ENCODE data around the gene SMAP2. TPM values are rescaled to one million over a fixed set of nuclear protein-coding genes. Genes with fewer than 3 reads are reported as not detected.
A peak's percentile ranks its signal among the peaks of the same experiment; 100 is the strongest.

Gene SMAP2
- total RNA-seq, 1 donor from 2014 or later = 220 TPM

DNA sequence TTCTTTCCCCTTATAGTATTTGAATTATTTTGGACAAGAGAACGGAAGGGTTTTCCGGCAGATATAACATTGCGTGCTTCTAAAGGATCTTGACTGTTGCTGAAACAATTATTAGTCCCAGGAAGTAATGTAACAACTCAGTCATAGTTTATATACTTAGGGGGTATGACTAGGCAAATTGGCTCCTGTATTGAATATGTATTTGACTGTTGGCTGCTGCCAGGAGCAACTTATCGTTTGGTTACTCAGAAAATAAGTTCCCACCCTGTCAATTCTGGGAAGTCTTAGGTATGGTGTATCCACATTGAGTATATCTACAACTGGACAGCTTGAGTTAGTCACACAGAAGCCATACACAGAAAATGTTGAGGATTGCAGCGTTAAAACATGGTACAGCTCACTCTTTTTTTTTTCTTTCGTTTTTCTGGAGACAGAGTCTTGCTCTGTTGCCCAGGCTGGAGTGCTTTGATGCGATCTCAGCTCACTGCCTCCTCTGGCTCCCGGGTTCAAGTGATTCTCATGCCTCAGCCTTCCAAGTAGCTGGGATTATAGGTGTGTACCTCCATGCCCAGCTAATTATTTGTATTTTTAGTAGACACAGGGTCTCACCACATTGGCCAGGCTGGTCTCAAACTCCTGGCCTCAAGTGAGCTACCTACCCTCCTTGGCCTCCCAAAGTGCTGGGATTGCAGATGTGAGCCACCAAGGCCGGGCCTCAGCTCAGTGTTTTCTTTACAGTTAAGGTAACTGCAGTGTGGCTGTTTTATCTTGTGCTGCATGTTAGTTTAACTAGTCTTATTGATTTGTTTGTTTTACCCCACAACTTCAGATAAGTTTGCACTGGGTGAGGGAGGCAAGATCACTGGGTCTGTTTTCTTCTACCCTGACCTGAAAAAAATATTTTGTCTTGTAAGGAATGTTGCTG is 10.2 kb downstream of the SMAP2 start:
- POLR2A ChIA-PET = interaction anchor here (0.7 to 17.6 kb wide), 13 partner anchors 5 to 343 kb away, joined by 3 to 625 read pairs (median 28); partner anchors contain the start of genes CAP1, COL9A2, RLF and SMAP2
- DNase-seq (no peak), ATAC-seq (ENCODE audit: low read depth) (no peak)
- H3K27me3 Mint-ChIP-seq = no peaks in the 10 kb centered on the region
- H3K27ac Mint-ChIP-seq = peak overlapping the region; percentile 96
- CTCF ChIA-PET = interaction anchor here (0.6 to 5.3 kb wide), 6 partner anchors 21 to 68 kb away, joined by 3 to 39 read pairs (median 6); no protein-coding TSS in a partner anchor
- peaks cover 95% of the 10 kb centered on the region for H3K4me1 Mint-ChIP-seq
- TF ChIP-seq, protein P1, sequence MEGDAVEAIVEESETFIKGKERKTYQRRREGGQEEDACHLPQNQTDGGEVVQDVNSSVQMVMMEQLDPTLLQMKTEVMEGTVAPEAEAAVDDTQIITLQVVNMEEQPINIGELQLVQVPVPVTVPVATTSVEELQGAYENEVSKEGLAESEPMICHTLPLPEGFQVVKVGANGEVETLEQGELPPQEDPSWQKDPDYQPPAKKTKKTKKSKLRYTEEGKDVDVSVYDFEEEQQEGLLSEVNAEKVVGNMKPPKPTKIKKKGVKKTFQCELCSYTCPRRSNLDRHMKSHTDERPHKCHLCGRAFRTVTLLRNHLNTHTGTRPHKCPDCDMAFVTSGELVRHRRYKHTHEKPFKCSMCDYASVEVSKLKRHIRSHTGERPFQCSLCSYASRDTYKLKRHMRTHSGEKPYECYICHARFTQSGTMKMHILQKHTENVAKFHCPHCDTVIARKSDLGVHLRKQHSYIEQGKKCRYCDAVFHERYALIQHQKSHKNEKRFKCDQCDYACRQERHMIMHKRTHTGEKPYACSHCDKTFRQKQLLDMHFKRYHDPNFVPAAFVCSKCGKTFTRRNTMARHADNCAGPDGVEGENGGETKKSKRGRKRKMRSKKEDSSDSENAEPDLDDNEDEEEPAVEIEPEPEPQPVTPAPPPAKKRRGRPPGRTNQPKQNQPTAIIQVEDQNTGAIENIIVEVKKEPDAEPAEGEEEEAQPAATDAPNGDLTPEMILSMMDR (IDR thresholded peaks at IDR 0.05) = no peak
- H3K9me3 Mint-ChIP-seq = no peaks in the 10 kb centered on the region
- peaks cover 57% of the 10 kb centered on the region for H3K36me3 Mint-ChIP-seq (ENCODE audit: low read depth)
- H3K4me3 Mint-ChIP-seq = peak overlapping the region; percentile 74
- intact Hi-C loops (cut with micrococcal nuclease) = no loop called here

DNA sequence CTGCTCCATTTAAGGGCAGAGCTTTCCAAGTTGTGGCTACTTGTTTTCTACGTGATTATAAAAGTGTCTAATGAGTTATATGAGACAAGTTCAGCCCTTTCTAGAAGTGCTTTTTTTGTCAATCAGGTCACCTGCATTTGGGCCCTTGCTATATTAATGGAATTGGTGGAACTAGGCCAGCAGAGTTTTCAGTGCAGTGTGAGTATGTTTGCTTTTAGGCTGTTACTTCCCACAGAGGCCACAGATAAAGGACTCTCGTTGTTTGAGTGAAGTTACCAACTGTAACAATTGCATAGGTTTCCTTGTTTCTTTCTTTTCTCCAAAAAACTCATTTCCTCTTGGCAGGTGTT is 10.9 kb downstream of the SMAP2 start:
- DNase-seq (no peak), ATAC-seq (ENCODE audit: low read depth) (no peak)
- Mint-ChIP-seq H3K27me3 (no peaks in the 10 kb centered on the region), H3K4me1 (peaks cover 97% of the 10 kb centered on the region), H3K4me3 (peak overlapping the region; percentile 74), H3K9me3 (no peaks in the 10 kb centered on the region), H3K36me3 (ENCODE audit: low read depth) (peaks cover 58% of the 10 kb centered on the region), H3K27ac (peak overlapping the region; percentile 96)
- ChIA-PET CTCF (interaction anchor here (0.6 to 5.3 kb wide), 6 partner anchors 10 to 44 kb away, joined by 3 to 39 read pairs (median 6); partner anchors contain the start of gene SMAP2), POLR2A (interaction anchor here (0.7 to 17.6 kb wide), 14 partner anchors 4 to 344 kb away, joined by 3 to 625 read pairs (median 20); partner anchors contain the start of genes CAP1, COL9A2, RLF and SMAP2)
- intact Hi-C loops (cut with micrococcal nuclease) = no loop called here
- TF ChIP-seq, protein P1 (IDR thresholded peaks at IDR 0.05) = no peak

DNA sequence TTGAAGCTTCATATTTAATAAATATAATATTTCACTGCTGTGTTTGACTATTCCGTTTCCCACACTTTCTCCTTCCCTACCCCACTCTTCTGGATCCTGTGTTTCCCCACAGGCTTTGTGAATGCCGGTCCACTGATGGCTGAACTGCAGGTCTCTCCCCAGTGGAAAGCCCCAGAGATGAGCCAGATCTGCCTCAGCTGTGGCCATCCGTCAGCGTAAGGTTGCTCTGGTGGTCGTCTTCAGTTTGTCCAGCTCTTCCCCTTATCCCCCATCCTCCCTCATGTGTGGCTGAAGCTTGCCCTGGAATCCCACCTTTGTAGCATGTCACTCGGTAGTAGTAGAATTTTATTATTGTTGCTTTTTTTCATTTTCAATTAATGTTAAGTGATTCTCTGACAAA is 11.4 kb downstream of the SMAP2 start:
- peaks cover 97% of the 10 kb centered on the region for H3K4me1 Mint-ChIP-seq
- H3K36me3 Mint-ChIP-seq (ENCODE audit: low read depth) = peaks cover 60% of the 10 kb centered on the region
- peak overlapping the region; percentile 74 for H3K4me3 Mint-ChIP-seq
- TF ChIP-seq, protein P1 (IDR thresholded peaks at IDR 0.05) = no peak
- H3K27ac Mint-ChIP-seq = peak overlapping the region; percentile 96
- intact Hi-C loops (cut with micrococcal nuclease) = loop anchor here (1.0 kb wide), 5 partner anchors 10 to 70 kb away; no protein-coding TSS in a partner anchor
- CTCF ChIA-PET = interaction anchor here (1.1 to 5.3 kb wide), 7 partner anchors 11 to 241 kb away, joined by 4 to 39 read pairs (median 6); partner anchors contain the start of gene SMAP2
- ATAC-seq (ENCODE audit: low read depth) = no peak
- DNase-seq = no peak
- H3K9me3 Mint-ChIP-seq = no peaks in the 10 kb centered on the region
- no peaks in the 10 kb centered on the region for H3K27me3 Mint-ChIP-seq
- POLR2A ChIA-PET = interaction anchor here (1.0 to 17.6 kb wide), 21 partner anchors 4 to 346 kb away, joined by 3 to 625 read pairs (median 12); partner anchors contain the start of genes CAP1, COL9A2, RLF and SMAP2

DNA sequence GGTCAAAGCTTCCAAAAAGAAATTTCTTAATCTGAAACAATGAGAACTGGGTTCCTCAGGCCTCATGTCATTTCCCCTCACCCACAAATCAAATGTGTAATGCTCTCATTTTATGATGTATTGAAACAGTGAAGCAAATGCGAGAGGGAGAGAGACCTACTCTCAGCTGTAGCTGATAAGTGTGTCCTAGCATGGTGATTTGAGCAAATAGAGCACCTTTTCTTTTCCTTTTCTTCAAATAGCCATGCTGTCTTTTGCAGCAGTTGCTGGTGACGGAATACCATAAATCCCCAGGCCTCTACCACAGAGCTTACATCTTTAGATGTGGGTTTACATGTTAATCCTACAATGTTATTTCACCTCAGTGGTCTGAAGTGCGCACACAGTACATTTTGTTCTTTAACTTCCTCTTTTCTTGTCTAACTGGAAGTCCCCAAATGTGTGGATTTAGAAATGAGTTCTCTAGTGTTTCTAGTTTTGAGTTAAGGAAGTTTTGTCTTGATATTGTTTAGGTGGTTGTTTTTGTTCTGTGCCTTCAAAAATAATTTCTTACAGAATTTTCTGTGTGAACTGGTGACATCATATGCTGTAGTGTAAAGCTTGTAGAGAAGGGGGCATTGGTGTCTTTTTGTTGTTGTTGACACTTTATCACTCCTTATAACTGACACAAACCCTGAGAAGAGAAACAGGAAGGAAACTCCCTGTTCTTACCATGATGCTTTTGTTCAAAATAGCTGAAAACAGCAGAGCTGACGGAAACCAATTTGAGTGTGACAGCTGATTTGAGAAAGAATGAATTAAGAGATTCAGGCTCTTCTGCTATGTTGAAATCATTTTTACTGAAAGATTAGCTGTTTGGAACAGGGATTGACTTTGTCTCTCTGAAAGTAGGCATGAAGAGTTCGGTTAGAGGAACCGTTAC is 12.2 kb downstream of the SMAP2 start:
- H3K27me3 Mint-ChIP-seq = no peaks in the 10 kb centered on the region
- no peak for DNase-seq
- H3K4me1 Mint-ChIP-seq = peaks cover 97% of the 10 kb centered on the region
- peak; percentile 71 for ATAC-seq (ENCODE audit: low read depth)
- intact Hi-C loops (cut with micrococcal nuclease) = loop anchor here (1.0 kb wide), 6 partner anchors 9 to 70 kb away; no protein-coding TSS in a partner anchor
- TF ChIP-seq, protein P1 (IDR thresholded peaks at IDR 0.05) = no peak
- POLR2A ChIA-PET = interaction anchor here (0.5 to 17.6 kb wide), 20 partner anchors 3 to 465 kb away, joined by 3 to 625 read pairs (median 10); partner anchors contain the start of genes CAP1, COL9A2, NFYC and RLF
- peak overlapping the region; percentile 96 for H3K27ac Mint-ChIP-seq
- H3K4me3 Mint-ChIP-seq = peak overlapping the region; percentile 74
- H3K9me3 Mint-ChIP-seq = no peaks in the 10 kb centered on the region
- H3K36me3 Mint-ChIP-seq (ENCODE audit: low read depth) = peaks cover 68% of the 10 kb centered on the region
- CTCF ChIA-PET = interaction anchor here (0.6 to 5.3 kb wide), 12 partner anchors 12 to 242 kb away, joined by 3 to 39 read pairs (median 6); partner anchors contain the start of genes COL9A2 and SMAP2

Measured in activated B cell treated with CpG ODN at 0.5 μM for 24 hours (primary cell).